Measurements from ENCODE around the gene LRTM2. TPM values are rescaled to one million over a fixed set of nuclear protein-coding genes. Genes with fewer than 3 reads are reported as not detected.
A peak's percentile ranks its signal among the peaks of the same experiment; 100 is the strongest.

LRTM2 gene
- total RNA-seq, 1 experiment from 2014 or later: 0.07 TPM

GRCh38 chr12:1836241-1836803 lies 16.0 kb downstream of the LRTM2 start:
- Histone ChIP-seq H3K79me2 (ENCODE audit: insufficient read depth, low read length) (no peaks in the 10 kb centered on the region), H3K9me2 (ENCODE audit: insufficient read depth) (no peaks in the 10 kb centered on the region), H3K36me3 (ENCODE audit: control insufficient read depth in 1 of 2, insufficient read depth in 2 of 2, low read length in 2 of 2) (no peaks in the 10 kb centered on the region), H3K4me1 (ENCODE audit: control insufficient read depth in 1 of 2, insufficient read depth in 2 of 2, low read length in 2 of 2) (no peaks in the 10 kb centered on the region), H3K9ac (ENCODE audit: low read length) (no peak overlapping the region), H3K4me3 (replicated peaks in 1 of 2; ENCODE audit: low read depth in 1 of 2, low read length in 2 of 2) (no peak overlapping the region), H3K4me2 (ENCODE audit: low read length) (no peak overlapping the region), H4K20me1 (ENCODE audit: insufficient read depth) (no peaks in the 10 kb centered on the region; the same call in 1 of the 2 replicates), H3K9me3 (ENCODE audit: control insufficient read depth in 1 of 2, insufficient read depth in 1 of 2, low read depth in 1 of 2, low read length in 2 of 2) (no peaks in the 10 kb centered on the region), H2AFZ (ENCODE audit: low read depth, low read length, poor library complexity, severe bottlenecking) (no peak overlapping the region), H3K27ac (ENCODE audit: low read depth, low read length) (no peak overlapping the region), H3K27me3 (ENCODE audit: insufficient read depth, low read length) (peaks cover 13% of the 10 kb centered on the region)
- RAD21 ChIA-PET (ENCODE audit: low non-redundant PET in 1 of 2, low total read pairs in 2 of 2, uncharacterized antibody in 2 of 2, unreplicated experiment in 2 of 2): no interaction called here
- CTCF ChIA-PET: no interaction called here
- intact Hi-C loops (cut with micrococcal nuclease): no loop called here
- no peak for DNase-seq (ENCODE audit: low read depth, low spot score)
- no peak for TF ChIP-seq EGR1 (IDR thresholded peaks at IDR 0.05; ENCODE audit: low read depth)
- POLR2A ChIA-PET: no interaction called here
- BruUV-seq (replicated peaks): no TSS peak
- ATAC-seq: no peak

DNA sequence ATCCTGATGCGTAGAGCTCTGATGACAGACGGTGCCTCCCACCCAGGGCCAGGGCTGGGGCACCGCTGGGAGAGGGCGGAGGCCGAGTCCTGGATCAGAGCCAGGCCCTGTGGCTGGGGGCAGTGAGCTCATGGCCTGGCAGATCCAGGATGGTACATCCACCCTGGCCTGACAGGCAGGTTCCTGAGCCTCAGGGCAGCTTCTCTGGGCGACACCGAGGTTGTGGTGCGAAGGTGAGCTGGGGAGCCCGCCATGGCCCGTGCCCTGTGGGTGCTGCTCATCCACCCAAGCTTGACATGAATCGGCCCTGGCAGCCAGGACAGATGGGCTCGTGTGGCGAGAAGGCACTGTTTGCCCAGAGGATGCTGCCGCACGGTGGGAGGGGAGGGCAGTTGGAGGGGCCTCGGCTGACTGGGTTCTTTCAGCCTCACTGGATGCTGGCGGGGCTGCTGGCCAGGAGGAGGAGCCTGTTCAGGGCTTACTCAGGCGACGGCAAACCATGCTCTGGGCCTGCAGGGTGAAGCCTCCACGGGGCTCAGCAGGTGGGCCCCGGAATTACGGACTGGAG lies 16.6 kb downstream of the LRTM2 start:
- Histone ChIP-seq H3K9ac (ENCODE audit: low read length) (no peak overlapping the region), H3K9me2 (ENCODE audit: insufficient read depth) (no peaks in the 10 kb centered on the region), H2AFZ (ENCODE audit: low read depth, low read length, poor library complexity, severe bottlenecking) (no peak overlapping the region), H3K27me3 (ENCODE audit: insufficient read depth, low read length) (peaks cover 11% of the 10 kb centered on the region), H3K4me2 (ENCODE audit: low read length) (no peak overlapping the region), H3K79me2 (ENCODE audit: insufficient read depth, low read length) (no peaks in the 10 kb centered on the region), H3K4me3 (replicated peaks in 1 of 2; ENCODE audit: low read depth in 1 of 2, low read length in 2 of 2) (no peak overlapping the region), H4K20me1 (ENCODE audit: insufficient read depth) (no peaks in the 10 kb centered on the region; the same call in 1 of the 2 replicates), H3K36me3 (ENCODE audit: control insufficient read depth in 1 of 2, insufficient read depth in 2 of 2, low read length in 2 of 2) (no peaks in the 10 kb centered on the region), H3K4me1 (ENCODE audit: control insufficient read depth in 1 of 2, insufficient read depth in 2 of 2, low read length in 2 of 2) (no peaks in the 10 kb centered on the region), H3K27ac (ENCODE audit: low read depth, low read length) (no peak overlapping the region), H3K9me3 (ENCODE audit: control insufficient read depth in 1 of 2, insufficient read depth in 1 of 2, low read depth in 1 of 2, low read length in 2 of 2) (no peaks in the 10 kb centered on the region)
- DNase-seq (ENCODE audit: low read depth, low spot score) (no peak), ATAC-seq (peak; percentile 26; the same call in 1 of the 2 replicates)
- no TSS peak for BruUV-seq (replicated peaks)
- TF ChIP-seq EGR1 (IDR thresholded peaks at IDR 0.05; ENCODE audit: low read depth) (no peak), POLR2A (IDR thresholded peaks at IDR 0.05; ENCODE audit: borderline replicate concordance, extremely low read depth, insufficient read depth, insufficient read length) (no peak), CEBPB (IDR thresholded peaks at IDR 0.05; ENCODE audit: low read depth) (no peak), CTCF (IDR thresholded peaks at IDR 0.05 in 2 of 3, conservative IDR thresholded peaks at IDR 0.05 in 1 of 3; ENCODE audit: borderline replicate concordance in 1 of 3, insufficient read depth in 1 of 3, low read depth in 2 of 3, low read length in 2 of 3) (no peak), ZNF274 (IDR thresholded peaks at IDR 0.05; ENCODE audit: low read depth, low read length) (no peak), ELF1 (IDR thresholded peaks at IDR 0.05; ENCODE audit: borderline replicate concordance, low read depth) (no peak), FOSL1 (IDR thresholded peaks at IDR 0.05; ENCODE audit: low read depth) (no peak), CBX3 (IDR thresholded peaks at IDR 0.05; ENCODE audit: low read depth) (no peak), TCF7L2 (IDR thresholded peaks at IDR 0.05; ENCODE audit: borderline replicate concordance, extremely low read depth, insufficient read depth, insufficient read length) (no peak), YY1 (IDR thresholded peaks at IDR 0.05; ENCODE audit: extremely low read depth, insufficient replicate concordance, low read depth, low read length) (no peak), ZBTB33 (IDR thresholded peaks at IDR 0.05; ENCODE audit: extremely low read depth, insufficient replicate concordance, low read length) (no peak)
- POLR2A ChIA-PET: no interaction called here
- intact Hi-C loops (cut with micrococcal nuclease): no loop called here
- CTCF ChIA-PET: no interaction called here
- RAD21 ChIA-PET (ENCODE audit: low non-redundant PET in 1 of 2, low total read pairs in 2 of 2, uncharacterized antibody in 2 of 2, unreplicated experiment in 2 of 2): no interaction called here
